SU-DHL-6 (cell line): ENCODE measurements around the gene TCF19.
A peak's percentile ranks its signal among the peaks of the same experiment; 100 is the strongest.

ENCODE experiments used
- H2AFZ ChIP-seq: fragments of 200-600 bp; sonication (generic); 2 replicates; pipeline ENCODE4 v1.6.1; 2014; ENCODE audit warnings: low read depth, mild to moderate bottlenecking, moderate library complexity, mixed read lengths, antibody characterized with exemption, low read length; ENCODE audit not compliant: severe bottlenecking
- H3F3A ChIP-seq: fragments of 200-600 bp; shearing (Covaris generic); 2 replicates; pipeline ENCODE4 v1.6.0; 2016; ENCODE audit warnings: antibody characterized with exemption, mild to moderate bottlenecking; ENCODE audit not compliant: insufficient read depth
- H3K27ac ChIP-seq: fragments of 200-600 bp; sonication (generic); 2 replicates; pipeline ENCODE4 v1.5.1; 2016; ENCODE audit warnings: low read depth, mild to moderate bottlenecking, low read length, moderate library complexity, mixed read lengths
- H3K27me3 ChIP-seq: fragments of 200-600 bp; sonication (generic), shearing (Covaris generic); 2 replicates; pipeline ENCODE4 v1.6.0; 2014; ENCODE audit warnings: mild to moderate bottlenecking, low read length
- H3K36me3 ChIP-seq: fragments of 200-600 bp; sonication (generic); 2 replicates; pipeline ENCODE4 v1.6.1; 2014; ENCODE audit warnings: mild to moderate bottlenecking, low read length, mixed read lengths
- H3K4me2 ChIP-seq: fragments of 300-600, 200-600 bp; shearing (Covaris generic), sonication (generic); 2 replicates; pipeline ENCODE4 v1.6.0; 2014; ENCODE audit warnings: low read length, low read depth, mild to moderate bottlenecking; ENCODE audit not compliant: poor library complexity, severe bottlenecking
- H3K4me3 ChIP-seq: fragments of 200-600 bp; sonication (generic); 2 replicates; pipeline ENCODE4 v1.5.1; 2014; ENCODE audit warnings: antibody characterized with exemption, low read length, mild to moderate bottlenecking, mixed read lengths; ENCODE audit not compliant: insufficient read depth, poor library complexity, severe bottlenecking
- H3K79me2 ChIP-seq: fragments of 200-600 bp; sonication (generic); 2 replicates; pipeline ENCODE4 v1.6.1; 2014; ENCODE audit warnings: mild to moderate bottlenecking, low read length, moderate library complexity; ENCODE audit not compliant: insufficient read depth
- H3K9ac ChIP-seq: fragments of 200-600 bp; sonication (generic); 2 replicates; pipeline ENCODE4 v1.7.0; 2014; ENCODE audit warnings: mild to moderate bottlenecking, low read length
- H3K9me2 ChIP-seq: fragments of 200-600 bp; sonication (generic); replicated peaks from 2 replicates; pipeline ENCODE4 v1.6.1; 2014; ENCODE audit warnings: low read length; ENCODE audit not compliant: insufficient read depth
- H3K9me3 ChIP-seq: fragments of 200-600 bp; sonication (generic); 2 replicates; pipeline ENCODE4 v1.6.1; 2014; ENCODE audit warnings: low read length, mixed read lengths; ENCODE audit not compliant: insufficient read depth
- H4K20me1 ChIP-seq: fragments of 200-600 bp; sonication (generic); 2 replicates; pipeline ENCODE4 v1.6.1; 2014; ENCODE audit warnings: low read depth, mild to moderate bottlenecking, antibody characterized with exemption, low read length, moderate library complexity, mixed read lengths
- EZH2phosphoT487 ChIP-seq: fragments of 200-600 bp; sonication (generic), shearing (Covaris generic); conservative IDR thresholded peaks from 2 replicates; pipeline ENCODE4 v1.6.1; 2018; ENCODE audit warnings: mild to moderate bottlenecking, antibody characterized with exemption, low read length, moderate library complexity, mixed read lengths
- TF ChIP-seq, protein P1 (sequence below): fragments of 200-600 bp; sonication (generic); IDR thresholded peaks from one replicate; pipeline ENCODE4 v1.5.1; 2017; ENCODE audit warnings: antibody characterized with exemption, mild to moderate bottlenecking, low read length, moderate library complexity; ENCODE audit not compliant: insufficient read depth, poor library complexity, severe bottlenecking

TCF19 gene

DNA sequence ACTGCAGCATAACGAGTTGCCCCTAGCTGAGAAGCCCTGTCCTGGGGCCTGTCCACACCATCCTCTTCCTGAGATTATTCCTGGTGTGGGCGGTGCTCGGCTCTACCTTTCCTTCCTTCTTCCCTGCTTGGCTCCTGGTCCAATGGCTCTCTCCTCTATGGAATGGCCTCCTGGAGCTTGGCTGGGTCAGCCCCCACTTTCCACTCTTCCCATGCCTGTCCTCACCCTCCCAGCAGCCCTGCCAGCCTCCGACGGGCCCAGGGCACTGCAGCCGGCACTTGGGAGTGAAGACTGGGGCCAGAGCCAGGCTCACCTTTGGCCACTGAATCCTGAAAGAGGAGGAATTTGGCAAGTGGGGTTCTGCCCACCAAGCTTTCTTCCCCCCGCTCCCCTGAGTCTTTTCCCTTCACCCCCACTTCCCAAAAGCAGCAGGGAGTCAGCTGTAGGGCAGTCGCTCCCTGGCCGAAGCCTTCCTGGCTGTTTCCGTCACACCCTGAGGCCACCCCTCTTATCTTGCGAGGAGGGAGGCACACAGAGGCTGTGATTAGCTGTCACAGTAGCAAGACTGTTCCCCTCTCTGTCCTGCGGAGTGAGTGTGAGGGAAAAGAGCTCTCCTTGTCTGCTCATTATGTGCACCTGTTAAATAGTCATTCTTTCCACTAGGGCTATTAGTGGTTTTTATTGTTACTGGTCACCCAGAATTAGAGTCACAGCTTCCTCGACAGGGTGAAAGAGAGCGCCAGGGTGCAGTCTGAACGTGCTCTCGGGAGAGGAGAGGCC, 31.8 kb upstream of the TCF19 start:
- H3K9me2 ChIP-seq = no peaks in the 10 kb centered on the region
- H3K9me3 ChIP-seq = no peaks in the 10 kb centered on the region
- H3F3A ChIP-seq = no peaks in the 10 kb centered on the region
- TF ChIP-seq, protein P1, sequence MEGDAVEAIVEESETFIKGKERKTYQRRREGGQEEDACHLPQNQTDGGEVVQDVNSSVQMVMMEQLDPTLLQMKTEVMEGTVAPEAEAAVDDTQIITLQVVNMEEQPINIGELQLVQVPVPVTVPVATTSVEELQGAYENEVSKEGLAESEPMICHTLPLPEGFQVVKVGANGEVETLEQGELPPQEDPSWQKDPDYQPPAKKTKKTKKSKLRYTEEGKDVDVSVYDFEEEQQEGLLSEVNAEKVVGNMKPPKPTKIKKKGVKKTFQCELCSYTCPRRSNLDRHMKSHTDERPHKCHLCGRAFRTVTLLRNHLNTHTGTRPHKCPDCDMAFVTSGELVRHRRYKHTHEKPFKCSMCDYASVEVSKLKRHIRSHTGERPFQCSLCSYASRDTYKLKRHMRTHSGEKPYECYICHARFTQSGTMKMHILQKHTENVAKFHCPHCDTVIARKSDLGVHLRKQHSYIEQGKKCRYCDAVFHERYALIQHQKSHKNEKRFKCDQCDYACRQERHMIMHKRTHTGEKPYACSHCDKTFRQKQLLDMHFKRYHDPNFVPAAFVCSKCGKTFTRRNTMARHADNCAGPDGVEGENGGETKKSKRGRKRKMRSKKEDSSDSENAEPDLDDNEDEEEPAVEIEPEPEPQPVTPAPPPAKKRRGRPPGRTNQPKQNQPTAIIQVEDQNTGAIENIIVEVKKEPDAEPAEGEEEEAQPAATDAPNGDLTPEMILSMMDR = no peak
- TF ChIP-seq EZH2phosphoT487 = no peak
- H3K36me3 ChIP-seq = no peaks in the 10 kb centered on the region
- no peaks in the 10 kb centered on the region for H3K79me2 ChIP-seq
- H2AFZ ChIP-seq = no peak overlapping the region
- no peak overlapping the region for H3K9ac ChIP-seq
- H4K20me1 ChIP-seq = no peaks in the 10 kb centered on the region
- H3K4me2 ChIP-seq = no peak overlapping the region
- no peak overlapping the region for H3K4me3 ChIP-seq
- H3K27ac ChIP-seq = no peak overlapping the region
- no peaks in the 10 kb centered on the region for H3K27me3 ChIP-seq

DNA sequence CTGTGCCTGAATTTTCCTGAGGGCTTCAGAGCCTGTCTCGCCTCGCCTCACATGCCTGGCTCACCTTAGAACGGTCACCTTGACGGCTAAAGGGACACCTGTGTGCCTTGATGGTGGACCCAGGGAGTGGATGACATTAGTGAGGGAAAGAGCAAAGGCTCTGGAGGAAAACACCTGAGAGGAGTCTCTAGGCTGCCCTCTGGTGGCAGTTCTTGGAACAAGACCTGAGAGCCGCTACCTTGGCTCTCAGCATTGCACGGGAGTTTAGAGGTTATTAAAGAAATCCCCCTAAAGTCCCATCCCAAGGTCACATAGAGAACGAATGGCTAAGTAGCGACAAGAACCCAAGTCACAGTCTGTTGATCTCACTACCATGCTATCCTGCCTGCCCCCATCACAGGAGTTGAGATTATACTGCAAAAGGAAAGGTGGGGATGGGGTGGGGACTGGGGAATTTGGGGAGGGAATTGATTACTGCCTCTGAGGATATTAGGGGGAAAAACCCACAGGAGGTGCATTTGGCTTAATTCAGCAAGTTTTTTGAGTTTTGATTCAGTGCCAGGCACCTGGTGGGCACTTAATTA, 30.2 kb upstream of the TCF19 start:
- H3K9me3 ChIP-seq = no peaks in the 10 kb centered on the region
- no peaks in the 10 kb centered on the region for H3K9me2 ChIP-seq
- no peaks in the 10 kb centered on the region for H4K20me1 ChIP-seq
- H3F3A ChIP-seq = no peaks in the 10 kb centered on the region
- H3K9ac ChIP-seq = no peak overlapping the region
- no peaks in the 10 kb centered on the region for H3K79me2 ChIP-seq
- no peak overlapping the region for H3K4me2 ChIP-seq
- H3K4me3 ChIP-seq = no peak overlapping the region
- H3K36me3 ChIP-seq = no peaks in the 10 kb centered on the region
- no peak overlapping the region for H3K27ac ChIP-seq
- no peak for TF ChIP-seq EZH2phosphoT487
- TF ChIP-seq, protein P1 = peak; percentile 95
- H2AFZ ChIP-seq = no peak overlapping the region
- H3K27me3 ChIP-seq = no peaks in the 10 kb centered on the region

DNA sequence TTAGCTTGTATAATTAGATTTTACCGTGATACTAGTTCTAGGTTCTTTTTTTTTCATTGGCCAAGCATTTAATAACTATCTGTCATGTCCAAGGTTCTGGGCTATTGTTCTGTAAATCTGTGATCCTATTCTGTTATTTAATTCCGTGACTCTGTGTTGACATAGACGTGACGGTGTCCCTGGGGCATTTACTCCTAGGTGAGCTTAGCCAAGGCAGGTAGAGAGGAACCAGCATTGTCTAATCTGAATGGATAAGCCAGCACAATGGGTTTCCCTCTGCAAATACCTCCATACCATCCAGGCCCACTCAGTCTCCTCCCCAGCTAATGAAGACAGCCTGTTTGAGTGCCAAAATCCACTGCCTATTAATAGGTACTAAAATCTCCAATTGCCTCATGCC, 29.3 kb upstream of the TCF19 start:
- no peaks in the 10 kb centered on the region for H4K20me1 ChIP-seq
- no peak overlapping the region for H3K27ac ChIP-seq
- no peak overlapping the region for H2AFZ ChIP-seq
- no peak overlapping the region for H3K9ac ChIP-seq
- TF ChIP-seq, protein P1 = no peak
- no peak for TF ChIP-seq EZH2phosphoT487
- H3K27me3 ChIP-seq = no peaks in the 10 kb centered on the region
- no peaks in the 10 kb centered on the region for H3F3A ChIP-seq
- no peaks in the 10 kb centered on the region for H3K36me3 ChIP-seq
- no peaks in the 10 kb centered on the region for H3K9me3 ChIP-seq
- no peaks in the 10 kb centered on the region for H3K9me2 ChIP-seq
- no peak overlapping the region for H3K4me3 ChIP-seq
- no peak overlapping the region for H3K4me2 ChIP-seq
- H3K79me2 ChIP-seq = no peaks in the 10 kb centered on the region
